AG10803 (cell line): Measurements from ENCODE around the gene NR1H3.
"Not testable (repeated sequence)": the region's sequence is repeated elsewhere in the genome, so short reads cannot be mapped to it uniquely, and the experiment has no call there.

Experiments
- DNase-seq: peaks from one replicate; pipeline ENCODE4 v3.0.0; 2010; ENCODE audit warnings: low read depth
- H3K4me3 ChIP-seq: 2 replicates; pipeline ENCODE4 v1.5.1; 2011; ENCODE audit warnings: mild to moderate bottlenecking, low read length, control low read depth
- TF ChIP-seq, protein P1 (sequence below): conservative IDR thresholded peaks from 2 replicates; pipeline ENCODE4 v1.5.1; 2011; ENCODE audit warnings: mild to moderate bottlenecking, low read length, control low read depth, inconsistent platforms

Gene NR1H3

DNA sequence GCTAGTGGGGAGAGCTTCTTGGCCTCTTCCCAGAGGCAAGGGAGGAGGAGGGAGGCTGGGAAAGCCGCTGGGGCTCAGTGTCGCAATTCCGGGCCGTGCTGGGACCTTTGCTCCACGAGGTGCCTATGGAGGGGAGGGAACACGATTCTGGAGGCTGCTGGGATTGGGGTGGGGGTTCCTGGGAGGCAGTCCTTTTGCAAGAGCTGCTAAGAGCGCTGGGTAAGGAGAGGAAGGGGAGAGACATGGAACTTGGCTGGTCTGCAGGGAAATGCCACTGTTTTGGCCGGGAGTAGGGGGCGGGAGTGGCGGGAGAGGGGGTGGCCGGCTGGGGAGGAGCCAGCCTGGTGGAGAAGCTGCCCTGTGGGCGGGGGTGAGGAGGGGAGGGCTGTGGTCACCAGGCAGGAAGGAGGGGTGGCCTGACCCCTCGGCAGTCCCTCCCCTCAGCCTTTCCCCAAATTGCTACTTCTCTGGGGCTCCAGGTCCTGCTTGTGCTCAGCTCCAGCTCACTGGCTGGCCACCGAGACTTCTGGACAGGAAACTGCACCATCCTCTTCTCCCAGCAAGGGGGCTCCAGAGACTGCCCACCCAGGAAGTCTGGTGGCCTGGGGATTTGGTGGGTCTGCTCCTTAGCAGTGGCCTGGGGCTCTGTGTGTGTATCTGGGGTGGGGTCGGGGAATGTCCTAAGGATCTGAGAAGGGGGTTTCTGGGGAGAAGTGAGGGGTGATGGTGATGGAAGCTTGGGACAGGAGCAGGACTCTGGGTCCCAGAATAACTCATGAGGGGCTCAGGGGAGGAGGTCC, at the start of gene NR1H3:
Gene NR1H3 (plus strand): TSS at position 480 of the 800 bp plus-strand sequence. CDS start 1,221 bp downstream, outside the sequence.
- peak within 1 kb of the TSS; percentile 34 for H3K4me3 ChIP-seq
- TF ChIP-seq, protein P1, sequence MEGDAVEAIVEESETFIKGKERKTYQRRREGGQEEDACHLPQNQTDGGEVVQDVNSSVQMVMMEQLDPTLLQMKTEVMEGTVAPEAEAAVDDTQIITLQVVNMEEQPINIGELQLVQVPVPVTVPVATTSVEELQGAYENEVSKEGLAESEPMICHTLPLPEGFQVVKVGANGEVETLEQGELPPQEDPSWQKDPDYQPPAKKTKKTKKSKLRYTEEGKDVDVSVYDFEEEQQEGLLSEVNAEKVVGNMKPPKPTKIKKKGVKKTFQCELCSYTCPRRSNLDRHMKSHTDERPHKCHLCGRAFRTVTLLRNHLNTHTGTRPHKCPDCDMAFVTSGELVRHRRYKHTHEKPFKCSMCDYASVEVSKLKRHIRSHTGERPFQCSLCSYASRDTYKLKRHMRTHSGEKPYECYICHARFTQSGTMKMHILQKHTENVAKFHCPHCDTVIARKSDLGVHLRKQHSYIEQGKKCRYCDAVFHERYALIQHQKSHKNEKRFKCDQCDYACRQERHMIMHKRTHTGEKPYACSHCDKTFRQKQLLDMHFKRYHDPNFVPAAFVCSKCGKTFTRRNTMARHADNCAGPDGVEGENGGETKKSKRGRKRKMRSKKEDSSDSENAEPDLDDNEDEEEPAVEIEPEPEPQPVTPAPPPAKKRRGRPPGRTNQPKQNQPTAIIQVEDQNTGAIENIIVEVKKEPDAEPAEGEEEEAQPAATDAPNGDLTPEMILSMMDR: peak; percentile 60
- DNase-seq: peak; percentile 56

DNA sequence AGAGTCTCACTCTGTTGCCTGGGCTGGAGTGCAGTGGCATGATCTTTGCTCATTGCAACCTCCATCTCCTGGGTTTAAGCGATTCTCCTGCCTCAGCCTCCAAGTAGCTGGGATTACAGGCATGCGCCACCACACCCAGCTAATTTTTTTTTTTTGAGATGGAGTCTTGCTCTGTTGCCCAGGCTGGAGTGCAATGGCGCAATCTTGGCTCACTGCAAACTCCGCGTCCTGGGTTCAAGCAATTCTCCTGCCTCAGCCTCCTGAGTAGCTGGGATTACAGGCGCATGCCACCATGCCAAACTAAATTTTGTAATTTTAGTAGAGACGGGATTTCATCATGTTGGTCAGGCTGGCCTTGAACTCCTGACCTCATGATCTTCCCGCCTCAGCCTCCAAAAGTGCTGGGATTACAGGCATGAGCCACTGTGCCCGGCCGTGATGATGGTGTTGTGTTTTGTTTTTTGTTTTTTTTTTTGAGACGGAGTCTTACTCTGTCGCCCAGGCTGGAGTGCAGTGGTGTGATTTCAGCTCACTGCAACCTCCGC, 49.7 kb upstream of the NR1H3 start:
- not testable (repeated sequence) for DNase-seq, H3K4me3 ChIP-seq

DNA sequence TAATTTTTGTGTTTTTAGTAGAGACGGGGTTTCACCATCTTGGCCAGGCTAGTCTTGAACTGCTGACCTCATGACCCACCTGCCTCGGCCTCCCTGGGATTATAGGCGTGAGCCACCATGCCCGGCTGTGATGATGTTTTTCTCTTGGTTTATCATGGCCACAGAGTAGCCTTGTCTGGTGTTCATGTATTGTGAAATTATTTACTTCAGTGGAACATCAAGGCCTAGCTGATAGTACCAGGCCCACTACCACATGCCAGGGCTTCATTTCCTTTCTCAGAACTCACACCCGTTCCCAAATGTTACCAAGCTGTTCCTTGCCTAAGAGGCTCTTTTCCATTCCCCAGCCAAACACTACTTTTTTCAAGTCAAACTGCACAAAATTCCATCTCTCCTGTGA, 49.2 kb upstream of the NR1H3 start:
- no peak overlapping the region for H3K4me3 ChIP-seq
- TF ChIP-seq, protein P1: no peak
- no peak for DNase-seq

DNA sequence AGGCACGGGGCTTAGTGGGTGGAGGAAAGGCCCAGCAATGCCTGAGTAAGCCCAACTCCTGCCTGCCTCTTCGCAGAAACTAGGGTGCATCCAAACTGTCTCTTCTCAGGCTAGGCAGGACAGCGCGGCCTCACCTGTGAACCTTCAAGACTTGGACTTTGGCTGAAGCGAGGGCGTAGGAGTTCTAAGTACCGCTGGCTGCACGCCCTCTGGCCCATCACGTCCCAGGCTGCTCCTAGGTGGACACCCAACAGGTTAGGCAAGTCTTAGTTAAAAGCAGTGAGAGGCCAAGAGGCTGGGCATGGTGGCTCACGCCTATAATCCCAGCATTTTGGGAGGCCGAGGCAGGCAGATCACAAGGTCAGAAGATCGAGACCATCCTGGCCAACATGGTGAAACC, 44.9 kb upstream of the NR1H3 start:
- no peak overlapping the region for H3K4me3 ChIP-seq
- no peak for DNase-seq
- TF ChIP-seq, protein P1: no peak

DNA sequence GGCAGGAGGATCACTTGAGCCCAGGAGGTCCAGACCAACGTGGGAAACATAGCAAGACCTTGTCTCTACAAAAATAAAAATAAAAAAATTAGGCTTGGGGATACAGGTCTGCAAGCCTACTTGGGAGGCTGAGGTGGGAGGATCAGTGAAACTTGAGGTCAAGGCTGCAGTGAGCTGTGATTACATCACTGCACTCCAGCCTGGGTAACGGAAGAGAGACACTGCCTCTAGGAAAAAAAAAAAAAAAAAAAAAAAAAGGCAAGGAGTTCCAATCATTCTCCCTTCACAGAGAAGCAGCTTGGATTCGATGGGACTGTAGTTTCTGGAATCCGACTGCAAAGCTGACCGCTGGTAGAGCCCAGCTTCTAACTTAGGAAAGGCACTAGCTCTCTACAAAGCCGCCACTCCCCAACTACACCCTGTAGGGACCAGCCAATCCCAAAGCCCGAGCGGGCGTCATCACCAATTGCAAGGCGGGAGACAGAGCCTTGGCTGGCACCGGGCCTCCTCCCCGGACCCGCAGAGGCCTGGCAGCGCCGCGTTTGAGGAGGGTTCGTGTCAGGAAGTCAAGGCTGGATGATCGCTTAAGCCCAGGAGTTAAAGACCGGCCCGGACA, 43.7 kb upstream of the NR1H3 start:
- H3K4me3 ChIP-seq: peak overlapping the region; percentile 66
- TF ChIP-seq, protein P1: no peak

DNA sequence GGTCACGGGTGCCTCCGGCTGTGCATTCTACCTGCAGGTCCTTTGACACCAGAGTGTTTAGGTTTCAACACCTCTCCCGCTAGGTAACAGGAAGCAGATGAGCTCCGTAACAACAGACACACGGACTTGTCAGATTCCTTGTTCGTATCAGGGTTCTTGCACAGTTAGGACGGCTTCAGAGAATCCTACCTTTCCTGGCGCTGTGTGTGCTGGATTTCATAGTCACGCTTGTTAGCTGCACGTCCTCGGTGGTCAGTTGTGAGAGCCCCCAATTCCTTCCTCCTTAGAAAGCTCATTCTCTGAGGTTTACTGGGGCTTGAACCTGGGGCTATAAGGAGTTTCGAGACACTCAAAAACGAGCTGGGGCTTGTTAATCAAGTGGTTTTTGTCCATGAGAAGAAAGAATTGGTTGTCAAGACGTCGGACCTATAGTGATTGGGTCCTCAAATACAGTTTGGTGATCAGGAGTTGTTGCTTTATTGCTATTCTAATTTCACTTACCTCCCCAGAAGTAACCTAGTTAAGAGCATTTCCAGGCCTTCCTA, 42.4 kb upstream of the NR1H3 start:
- DNase-seq: no peak
- TF ChIP-seq, protein P1: no peak
- peak overlapping the region; percentile 72 for H3K4me3 ChIP-seq

More for the DNA sequence above, 43.7 kb upstream of the NR1H3 start:
- DNase-seq: peak; percentile 91

DNA sequence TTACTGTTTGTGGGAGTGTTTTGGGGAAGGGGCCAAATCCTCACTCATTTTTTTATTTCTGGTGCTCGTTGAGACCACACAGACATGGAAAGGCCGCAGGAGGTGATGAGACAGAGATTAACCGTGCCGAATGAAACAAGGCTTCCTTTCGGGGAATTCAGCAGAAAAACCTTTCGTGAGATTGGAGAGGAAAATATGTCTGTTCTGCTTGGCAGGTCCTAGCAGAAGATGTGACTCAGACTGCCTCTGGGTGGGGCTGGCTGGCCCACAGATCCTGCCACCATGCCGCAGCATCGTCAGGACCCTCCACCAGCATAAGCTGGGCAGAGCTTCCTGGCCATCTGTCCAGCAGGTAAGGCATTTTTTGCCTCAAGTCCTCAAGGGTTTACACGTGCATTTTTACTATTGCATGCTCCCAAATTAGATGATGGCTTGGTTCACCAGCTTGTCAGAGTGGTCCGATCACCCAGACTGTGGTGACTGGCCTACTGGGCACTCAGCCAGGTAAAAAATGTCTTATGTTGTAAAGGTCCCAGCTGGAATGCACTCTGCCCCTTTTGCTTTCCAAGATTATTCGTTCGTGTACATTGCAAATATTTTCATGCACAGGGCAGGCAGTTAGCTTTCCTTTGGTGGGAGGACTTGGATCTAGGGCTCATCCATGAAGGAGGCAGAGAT, 41.5 kb upstream of the NR1H3 start:
- peak overlapping the region; percentile 72 for H3K4me3 ChIP-seq
- peak; percentile 88 for DNase-seq
- TF ChIP-seq, protein P1: no peak
